Right atrium auricular region (tissue), 2 donors: ENCODE measurements around the gene DNASE1L1. TPM values are rescaled to one million over a fixed set of nuclear protein-coding genes. Genes with fewer than 3 reads are reported as not detected.

Source experiments
- DNase-seq: peaks from one replicate; pipeline ENCODE4 v3.0.0-alpha.2; 2019; ENCODE audit warnings: low spot score
- H3K27ac ChIP-seq, 2 donors: fragments of 200-600 bp; sonication (generic); 1 replicate in 1 of 2; 2 replicates in 1 of 2; pipeline ENCODE4 v1.5.1; 2016 to 2019
- H3K27me3 ChIP-seq, 2 donors: fragments of 200-600 bp; sonication (generic); one replicate each; pipeline versions ENCODE4 v1.5.1 to v1.6.0; 2017 to 2019
- H3K36me3 ChIP-seq: fragments of 200-600 bp; sonication (generic); one replicate; pipeline ENCODE4 v1.5.1; 2016
- H3K4me1 ChIP-seq, 2 donors: fragments of 200-600 bp; sonication (generic); one replicate each; pipeline versions ENCODE4 v1.5.1 to v1.6.0; 2017 to 2019
- H3K4me3 ChIP-seq, 2 donors: fragments of 200-600 bp; sonication (generic); 1 replicate in 1 of 2; 2 replicates in 1 of 2; pipeline ENCODE4 v1.5.1; 2017 to 2019; ENCODE audit warnings: mild to moderate bottlenecking in 1 of 2, moderate library complexity in 1 of 2
- H3K9me3 ChIP-seq, 2 donors: fragments of 200-600 bp; sonication (generic); one replicate each; pipeline ENCODE4 v1.5.1; 2019
- total RNA-seq, 2 donors: library from RNA; depleted of rRNA; stranded (reverse); fragments of >200 nt; gene quantifications; one replicate each; pipeline ENCODE4 v1.1.0, GENCODE V29; 2016
- TF ChIP-seq, protein P1 (sequence below), 2 donors: fragments of 200-600 bp; sonication (generic); IDR thresholded peaks; one replicate each; pipeline ENCODE4 v1.5.1; 2019; ENCODE audit warnings: antibody characterized with exemption in 2 of 2

The DNASE1L1 gene
- total RNA-seq, 2 donors from 2014 or later, result 74.4 to 84.0 TPM

GRCh38 chrX:154439841-154440240 is 30.8 kb upstream of the DNASE1L1 start:
- Histone ChIP-seq H3K27me3 (no peaks in the 10 kb centered on the region), H3K4me3 (no peak overlapping the region), H3K9me3 (no peaks in the 10 kb centered on the region), H3K36me3 (peaks cover 31% of the 10 kb centered on the region), H3K27ac (no peak overlapping the region), H3K4me1 (peaks cover 0 to 22% of the 10 kb centered on the region in 2 donors)
- DNase-seq, result no peak
- TF ChIP-seq, protein P1, sequence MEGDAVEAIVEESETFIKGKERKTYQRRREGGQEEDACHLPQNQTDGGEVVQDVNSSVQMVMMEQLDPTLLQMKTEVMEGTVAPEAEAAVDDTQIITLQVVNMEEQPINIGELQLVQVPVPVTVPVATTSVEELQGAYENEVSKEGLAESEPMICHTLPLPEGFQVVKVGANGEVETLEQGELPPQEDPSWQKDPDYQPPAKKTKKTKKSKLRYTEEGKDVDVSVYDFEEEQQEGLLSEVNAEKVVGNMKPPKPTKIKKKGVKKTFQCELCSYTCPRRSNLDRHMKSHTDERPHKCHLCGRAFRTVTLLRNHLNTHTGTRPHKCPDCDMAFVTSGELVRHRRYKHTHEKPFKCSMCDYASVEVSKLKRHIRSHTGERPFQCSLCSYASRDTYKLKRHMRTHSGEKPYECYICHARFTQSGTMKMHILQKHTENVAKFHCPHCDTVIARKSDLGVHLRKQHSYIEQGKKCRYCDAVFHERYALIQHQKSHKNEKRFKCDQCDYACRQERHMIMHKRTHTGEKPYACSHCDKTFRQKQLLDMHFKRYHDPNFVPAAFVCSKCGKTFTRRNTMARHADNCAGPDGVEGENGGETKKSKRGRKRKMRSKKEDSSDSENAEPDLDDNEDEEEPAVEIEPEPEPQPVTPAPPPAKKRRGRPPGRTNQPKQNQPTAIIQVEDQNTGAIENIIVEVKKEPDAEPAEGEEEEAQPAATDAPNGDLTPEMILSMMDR (IDR thresholded peaks at IDR 0.05), result no peak

GRCh38 chrX:154437971-154438893 is 29.2 kb upstream of the DNASE1L1 start:
- H3K9me3 ChIP-seq, result no peaks in the 10 kb centered on the region
- H3K4me3 ChIP-seq, result peak overlapping the region; percentile 66 to 71
- no peaks in the 10 kb centered on the region for H3K27me3 ChIP-seq
- no peak for DNase-seq
- peaks cover 31% of the 10 kb centered on the region for H3K36me3 ChIP-seq
- TF ChIP-seq, protein P1 (IDR thresholded peaks at IDR 0.05), result no peak
- H3K27ac ChIP-seq, result peak overlapping the region in 1 of 2 donors; percentile 85
- H3K4me1 ChIP-seq, result peaks cover 0 to 15% of the 10 kb centered on the region in 2 donors

DNA sequence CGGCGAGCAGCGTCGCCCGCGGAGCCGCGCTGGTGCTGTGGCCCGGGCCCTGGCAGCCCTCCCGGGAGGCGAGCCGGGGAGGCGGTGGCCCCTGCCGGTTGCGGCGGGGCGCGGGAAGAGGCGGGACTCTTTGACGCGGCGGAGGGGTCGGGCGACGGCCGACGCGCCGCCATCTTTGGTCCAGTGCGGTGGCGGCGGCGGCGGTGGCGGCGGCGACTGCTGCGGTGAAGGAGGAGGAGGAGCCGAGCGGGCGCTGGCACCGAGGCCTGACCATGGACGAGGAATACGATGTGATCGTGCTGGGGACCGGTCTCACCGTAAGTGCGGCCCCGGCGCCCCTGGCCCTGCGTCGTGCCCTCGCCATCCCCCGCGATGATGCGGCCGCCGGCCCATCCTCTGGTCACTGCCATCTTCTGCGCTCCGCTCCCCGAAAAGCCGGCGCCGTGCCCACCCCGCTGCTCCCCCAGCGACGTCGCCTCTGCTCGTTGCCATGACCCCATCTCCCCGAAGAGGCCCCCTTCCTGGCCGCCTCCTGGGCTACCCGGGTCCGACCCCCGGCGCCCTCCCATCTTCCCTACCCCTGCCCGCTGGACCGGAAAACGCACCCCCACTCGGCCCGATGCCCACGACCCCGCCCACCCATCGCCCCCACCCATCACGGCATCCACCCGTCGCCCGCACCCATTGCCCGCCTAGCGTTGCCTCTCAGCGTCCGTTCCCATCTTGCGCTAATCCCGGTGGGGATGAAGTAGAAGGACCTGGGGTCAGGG is 28.1 kb upstream of the DNASE1L1 start, which contains the start of gene GDI1:
TSS of gene GDI1 (plus strand) at position 172 of the 770 bp plus-strand sequence. CDS start at position 273, 101 bp downstream.
- Histone ChIP-seq H3K27ac (peak within 1 kb of the TSS; percentile 85 to 89), H3K36me3 (peaks cover 30% of the 10 kb centered on the region), H3K4me1 (peaks cover 0 to 15% of the 10 kb centered on the region in 2 donors), H3K27me3 (no peaks in the 10 kb centered on the region), H3K4me3 (peak within 1 kb of the TSS; percentile 66 to 71), H3K9me3 (no peaks in the 10 kb centered on the region)
- no peak for DNase-seq
- TF ChIP-seq, protein P1 (IDR thresholded peaks at IDR 0.05), result no peak

GRCh38 chrX:154436374-154436982 is 27.4 kb upstream of the DNASE1L1 start:
- Histone ChIP-seq H3K27me3 (no peaks in the 10 kb centered on the region), H3K9me3 (no peaks in the 10 kb centered on the region), H3K4me1 (peaks cover 0 to 15% of the 10 kb centered on the region in 2 donors), H3K36me3 (peaks cover 23% of the 10 kb centered on the region), H3K27ac (peak overlapping the region; percentile 85 to 89), H3K4me3 (peak overlapping the region; percentile 66 to 71)
- TF ChIP-seq, protein P1 (IDR thresholded peaks at IDR 0.05), result no peak
- no peak for DNase-seq

GRCh38 chrX:154435171-154435733 is 26.2 kb upstream of the DNASE1L1 start:
- H3K27ac ChIP-seq, result no peak overlapping the region
- peaks cover 22% of the 10 kb centered on the region for H3K36me3 ChIP-seq
- no peaks in the 10 kb centered on the region for H3K27me3 ChIP-seq
- TF ChIP-seq, protein P1 (IDR thresholded peaks at IDR 0.05), result no peak
- H3K4me3 ChIP-seq, result no peak overlapping the region
- no peaks in the 10 kb centered on the region for H3K9me3 ChIP-seq
- H3K4me1 ChIP-seq, result peaks cover 0 to 22% of the 10 kb centered on the region in 2 donors
- no peak for DNase-seq
